Astrocyte of the spinal cord (primary cell): ENCODE measurements around the gene IMPA2.

ENCODE experiments used
- DNase-seq: peaks from one replicate; pipeline ENCODE4 v3.0.0; 2011; ENCODE audit warnings: low read depth, low spot score
- H3K4me3 ChIP-seq: 2 replicates; pipeline ENCODE4 v1.5.1; 2011; ENCODE audit warnings: low read depth, mild to moderate bottlenecking, low read length, moderate library complexity
- CTCF ChIP-seq: IDR thresholded peaks from 2 replicates; pipeline ENCODE4 v1.5.1; 2012; ENCODE audit warnings: low read depth, mild to moderate bottlenecking, low read length, inconsistent platforms
- in situ Hi-C: cut with HindIII; loops from 2 replicates; pipeline ENCODE4 v1.10.0; 2017; ENCODE audit warnings: low sequenced_read_pairs

IMPA2 gene

GRCh38 chr18:11974741-11975325 is 6.5 kb upstream of the IMPA2 start:
- DNase-seq = no peak
- H3K4me3 ChIP-seq = no peak overlapping the region
- in situ Hi-C loops = no loop called here
- no peak for TF ChIP-seq CTCF

GRCh38 chr18:11975723-11976122 is 5.6 kb upstream of the IMPA2 start:
- in situ Hi-C loops = no loop called here
- DNase-seq = no peak
- H3K4me3 ChIP-seq = no peak overlapping the region
- no peak for TF ChIP-seq CTCF

GRCh38 chr18:11976315-11977152 is 4.8 kb upstream of the IMPA2 start:
- peak; percentile 55 for DNase-seq
- no peak for TF ChIP-seq CTCF
- no peak overlapping the region for H3K4me3 ChIP-seq
- in situ Hi-C loops = no loop called here

- in situ Hi-C loops = no loop called here
- DNase-seq = no peak
- TF ChIP-seq CTCF = no peak
- no peak overlapping the region for H3K4me3 ChIP-seq
Measured at GRCh38 chr18:11977153-11977466, 4.2 kb upstream of the IMPA2 start.

GRCh38 chr18:11978956-11979355 is 2.4 kb upstream of the IMPA2 start:
- DNase-seq = no peak
- no peak overlapping the region for H3K4me3 ChIP-seq
- no peak for TF ChIP-seq CTCF
- in situ Hi-C loops = no loop called here

- H3K4me3 ChIP-seq = peak overlapping the region; percentile 47
- no peak for TF ChIP-seq CTCF
- in situ Hi-C loops = no loop called here
- no peak for DNase-seq
Measured at GRCh38 chr18:11980163-11980493, 1.2 kb upstream of the IMPA2 start.
